Sigmoid colon (tissue), 4 donors: Measurements from ENCODE around the gene SPAG16.

Experiments
- POLR2AphosphoS5 ChIP-seq, 4 donors: sonication (generic); formaldehyde crosslinking; IDR thresholded peaks; one replicate each; pipeline ENCODE4 v1.6.1; 2017; ENCODE audit warnings: antibody characterized with exemption in 4 of 4
- TF ChIP-seq, protein P1 (sequence below), 4 experiments: fragments of 450-650 bp in 3 of 4; fragments of 200-600 bp in 1 of 4; IDR thresholded peaks; one replicate each; pipeline ENCODE4 v1.5.1; 2016 to 2019; ENCODE audit warnings: antibody characterized with exemption in 4 of 4, mild to moderate bottlenecking in 3 of 4, moderate library complexity in 2 of 4

DNA sequence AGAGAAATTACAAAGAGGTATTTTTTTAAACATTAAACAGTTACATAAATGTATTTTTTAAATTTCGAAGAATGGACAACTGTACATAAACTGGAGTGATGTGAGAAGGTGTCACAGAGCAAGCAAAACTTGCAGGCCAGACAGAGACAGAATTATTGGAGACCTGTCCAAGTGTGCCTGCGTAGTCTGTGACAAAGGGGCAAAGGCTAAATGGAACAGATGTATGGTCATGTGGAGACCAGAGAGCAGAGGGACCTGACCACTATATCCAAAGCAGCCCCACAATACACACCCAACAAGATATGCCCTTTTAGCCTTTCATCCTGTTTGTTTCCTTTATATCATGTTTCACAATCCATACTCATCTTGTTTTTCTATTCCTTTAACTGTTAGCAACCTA, 901.3 kb downstream of the SPAG16 start:
- TF ChIP-seq, protein P1, sequence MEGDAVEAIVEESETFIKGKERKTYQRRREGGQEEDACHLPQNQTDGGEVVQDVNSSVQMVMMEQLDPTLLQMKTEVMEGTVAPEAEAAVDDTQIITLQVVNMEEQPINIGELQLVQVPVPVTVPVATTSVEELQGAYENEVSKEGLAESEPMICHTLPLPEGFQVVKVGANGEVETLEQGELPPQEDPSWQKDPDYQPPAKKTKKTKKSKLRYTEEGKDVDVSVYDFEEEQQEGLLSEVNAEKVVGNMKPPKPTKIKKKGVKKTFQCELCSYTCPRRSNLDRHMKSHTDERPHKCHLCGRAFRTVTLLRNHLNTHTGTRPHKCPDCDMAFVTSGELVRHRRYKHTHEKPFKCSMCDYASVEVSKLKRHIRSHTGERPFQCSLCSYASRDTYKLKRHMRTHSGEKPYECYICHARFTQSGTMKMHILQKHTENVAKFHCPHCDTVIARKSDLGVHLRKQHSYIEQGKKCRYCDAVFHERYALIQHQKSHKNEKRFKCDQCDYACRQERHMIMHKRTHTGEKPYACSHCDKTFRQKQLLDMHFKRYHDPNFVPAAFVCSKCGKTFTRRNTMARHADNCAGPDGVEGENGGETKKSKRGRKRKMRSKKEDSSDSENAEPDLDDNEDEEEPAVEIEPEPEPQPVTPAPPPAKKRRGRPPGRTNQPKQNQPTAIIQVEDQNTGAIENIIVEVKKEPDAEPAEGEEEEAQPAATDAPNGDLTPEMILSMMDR (IDR thresholded peaks at IDR 0.05): no peak
- TF ChIP-seq POLR2AphosphoS5 (IDR thresholded peaks at IDR 0.05): no peak
